Measurements from ENCODE around the gene ITPR1. TPM values are rescaled to one million over a fixed set of nuclear protein-coding genes. Genes with fewer than 3 reads are reported as not detected.

Gene ITPR1
- total and polyA plus RNA-seq, 4 donors, result 3.7 to 39.4 (median 8.2) TPM

GRCh38 chr3:4766716-4767499 is 273.8 kb downstream of the ITPR1 start:
- H3K9ac ChIP-seq (ENCODE audit: low read depth in 1 of 2, low read length in 2 of 2), result no peak overlapping the region
- H3K27ac ChIP-seq (ENCODE audit: low read depth in 1 of 2, low read length in 2 of 2), result no peak overlapping the region
- TF ChIP-seq RXRA (IDR thresholded peaks at IDR 0.05) (no peak), EGR1 (IDR thresholded peaks at IDR 0.05; ENCODE audit: low read depth in 2 of 2) (no peak), YY1 (IDR thresholded peaks at IDR 0.05) (no peak), FOXA1 (IDR thresholded peaks at IDR 0.05) (no peak), CTCF (IDR thresholded peaks at IDR 0.05; ENCODE audit: low read depth, low read length, missing input control) (no peak), SP1 (IDR thresholded peaks at IDR 0.05) (no peak), HNF4G (IDR thresholded peaks at IDR 0.05) (no peak), GABPA (IDR thresholded peaks at IDR 0.05 in 1 of 2, conservative IDR thresholded peaks at IDR 0.05 in 1 of 2) (no peak), ATF3 (IDR thresholded peaks at IDR 0.05) (no peak), REST (IDR thresholded peaks at IDR 0.05) (no peak), MAX (IDR thresholded peaks at IDR 0.05) (no peak), RAD21 (IDR thresholded peaks at IDR 0.05) (no peak), JUND (IDR thresholded peaks at IDR 0.05) (no peak), TAF1 (conservative IDR thresholded peaks at IDR 0.05) (no peak), NR2F2 (IDR thresholded peaks at IDR 0.05) (no peak), ZBTB33 (IDR thresholded peaks at IDR 0.05) (no peak), HNF4A (conservative IDR thresholded peaks at IDR 0.05) (no peak)
- WGBS, result 86% methylated on average over 6 of the region's 6 CpGs
- peaks cover 0 to 5% (median 2%) of the 10 kb centered on the region in 4 donors for H3K9me3 ChIP-seq (ENCODE audit: control insufficient read depth in 4 of 4, low read length in 3 of 4)
- no peaks in the 10 kb centered on the region for H3K27me3 ChIP-seq (ENCODE audit: control insufficient read depth in 4 of 4, insufficient read depth in 4 of 4, low read length in 3 of 4)
- H3K4me1 ChIP-seq (ENCODE audit: control insufficient read depth in 4 of 4, insufficient read depth in 4 of 4, low read length in 3 of 4), result peaks cover 0 to 8% (median 2%) of the 10 kb centered on the region in 4 donors
- DNase-seq (ENCODE audit: low spot score), result no peak
- no peak overlapping the region for H3K4me3 ChIP-seq (ENCODE audit: low read depth in 1 of 3, low read length in 3 of 3)
- no peaks in the 10 kb centered on the region for H3K36me3 ChIP-seq (ENCODE audit: control insufficient read depth in 4 of 4, insufficient read depth in 3 of 4, low read depth in 1 of 4, low read length in 3 of 4)
